PC-3 (cell line): ENCODE results near the gene ALKBH5.

Experiments used
- EZH2 ChIP-seq: fragments of 300-600 bp; sonication (generic); IDR thresholded peaks from one replicate; pipeline ENCODE4 v1.6.1; 2017; ENCODE audit warnings: antibody characterized with exemption, mild to moderate bottlenecking, low read length; ENCODE audit not compliant: unreplicated experiment
- TF ChIP-seq, protein P1 (sequence below): fragments of 300-600 bp; sonication (generic); conservative IDR thresholded peaks from 2 replicates; pipeline ENCODE4 v1.5.1; 2017; ENCODE audit warnings: antibody characterized with exemption, low read depth, mild to moderate bottlenecking, low read length

DNA sequence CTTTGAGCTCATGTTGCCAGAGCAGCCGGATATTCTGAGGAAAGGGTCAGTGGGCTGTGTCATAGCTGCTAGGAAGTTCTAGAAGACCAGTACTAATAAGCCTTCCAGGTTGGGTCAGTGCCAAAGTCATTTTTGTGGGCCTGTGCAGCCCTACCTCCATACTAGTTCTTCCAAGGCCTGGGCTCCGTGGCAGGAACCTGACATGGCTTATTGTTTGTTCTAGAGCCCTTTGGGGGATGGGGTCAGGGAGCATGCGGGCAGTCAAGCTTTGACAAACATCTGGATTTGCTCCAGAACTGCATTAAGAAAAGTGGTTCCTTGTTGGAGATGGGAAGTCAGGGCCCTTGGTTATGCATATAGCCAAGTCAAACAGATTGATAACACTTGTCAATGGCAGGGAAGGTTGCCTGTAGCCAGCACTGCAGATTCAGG is 7.6 kb downstream of the ALKBH5 start:
- TF ChIP-seq, protein P1, sequence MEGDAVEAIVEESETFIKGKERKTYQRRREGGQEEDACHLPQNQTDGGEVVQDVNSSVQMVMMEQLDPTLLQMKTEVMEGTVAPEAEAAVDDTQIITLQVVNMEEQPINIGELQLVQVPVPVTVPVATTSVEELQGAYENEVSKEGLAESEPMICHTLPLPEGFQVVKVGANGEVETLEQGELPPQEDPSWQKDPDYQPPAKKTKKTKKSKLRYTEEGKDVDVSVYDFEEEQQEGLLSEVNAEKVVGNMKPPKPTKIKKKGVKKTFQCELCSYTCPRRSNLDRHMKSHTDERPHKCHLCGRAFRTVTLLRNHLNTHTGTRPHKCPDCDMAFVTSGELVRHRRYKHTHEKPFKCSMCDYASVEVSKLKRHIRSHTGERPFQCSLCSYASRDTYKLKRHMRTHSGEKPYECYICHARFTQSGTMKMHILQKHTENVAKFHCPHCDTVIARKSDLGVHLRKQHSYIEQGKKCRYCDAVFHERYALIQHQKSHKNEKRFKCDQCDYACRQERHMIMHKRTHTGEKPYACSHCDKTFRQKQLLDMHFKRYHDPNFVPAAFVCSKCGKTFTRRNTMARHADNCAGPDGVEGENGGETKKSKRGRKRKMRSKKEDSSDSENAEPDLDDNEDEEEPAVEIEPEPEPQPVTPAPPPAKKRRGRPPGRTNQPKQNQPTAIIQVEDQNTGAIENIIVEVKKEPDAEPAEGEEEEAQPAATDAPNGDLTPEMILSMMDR: no peak
- no peak for TF ChIP-seq EZH2
